Caco-2 (cell line): ENCODE data around the gene MSMB. TPM values are rescaled to one million over a fixed set of nuclear protein-coding genes. Genes with fewer than 3 reads are reported as not detected.

Experiments
- BruUV-seq: library from RNA; stranded (reverse); fragments of 400-500 nt; replicated peaks from 2 replicates; lab custom pipeline; 2021; lab: Mats Ljungman, UMichigan
- CTCF ChIA-PET: fragments of 300-600 bp; sonication (Branson Sonifier 250); formaldehyde crosslinking; loops from one replicate; lab custom pipeline; 2022; ENCODE audit warnings: antibody characterized with exemption; lab: Charles Lee
- POLR2A ChIA-PET: fragments of 300-600 bp; sonication (Branson Sonifier 250); formaldehyde crosslinking; loops from one replicate; lab custom pipeline; 2022; ENCODE audit warnings: antibody characterized with exemption; lab: Charles Lee
- DNase-seq, 2 experiments: peaks; one replicate each; pipeline versions ENCODE4 v3.0.0 to v3.0.0-alpha.2; 2020 to 2022
- H3K27me3 ChIP-seq: replicated peaks from 2 replicates; pipeline ENCODE4 v1.6.0; 2011; ENCODE audit warnings: low read length; ENCODE audit not compliant: control insufficient read depth, insufficient read depth
- H3K36me3 ChIP-seq: 2 replicates; pipeline ENCODE4 v1.5.1; 2011; ENCODE audit warnings: low read length; ENCODE audit not compliant: control insufficient read depth, insufficient read depth
- H3K4me1 ChIP-seq: fragments of 250-450 bp; sonication (Bioruptor Pico); 2 replicates; pipeline ENCODE4 v1.5.1; 2020; ENCODE audit warnings: mild to moderate bottlenecking
- H3K4me3 ChIP-seq: 2 replicates; pipeline ENCODE4 v1.5.1; 2011; ENCODE audit warnings: low read depth, mild to moderate bottlenecking, control low read depth, low read length
- H3K9me3 ChIP-seq: fragments of 250-450 bp; sonication (Bioruptor Pico); 2 replicates; pipeline ENCODE4 v1.5.1; 2020; ENCODE audit warnings: mild to moderate bottlenecking, moderate library complexity
- H3K27ac Mint-ChIP-seq: one replicate; pipeline ENCODE4 v1.8.0; 2022; ENCODE audit warnings: mixed read lengths; ENCODE audit not compliant: unreplicated experiment
- H3K27me3 Mint-ChIP-seq: one replicate; pipeline ENCODE4 v1.8.0; 2022; ENCODE audit warnings: mixed read lengths; ENCODE audit not compliant: insufficient read depth, unreplicated experiment
- H3K36me3 Mint-ChIP-seq: one replicate; pipeline ENCODE4 v1.8.0; 2022; ENCODE audit warnings: mild to moderate bottlenecking, mixed read lengths; ENCODE audit not compliant: insufficient read depth, unreplicated experiment
- H3K4me1 Mint-ChIP-seq: one replicate; pipeline ENCODE4 v1.8.0; 2022; ENCODE audit warnings: low read depth, mixed read lengths; ENCODE audit not compliant: unreplicated experiment
- H3K4me3 Mint-ChIP-seq: one replicate; pipeline ENCODE4 v1.8.0; 2022; ENCODE audit warnings: mild to moderate bottlenecking, moderate library complexity, mixed read lengths; ENCODE audit not compliant: unreplicated experiment
- H3K9me3 Mint-ChIP-seq: one replicate; pipeline ENCODE4 v1.8.0; 2022; ENCODE audit warnings: mixed read lengths; ENCODE audit not compliant: unreplicated experiment
- CTCF ChIP-seq, 2 experiments: fragments of 200-600 bp in 1 of 2; IDR thresholded peaks; 1 replicate in 1 of 2; 2 replicates in 1 of 2; pipeline versions ENCODE4 v1.5.1 to v1.8.0; 2011 to 2022; ENCODE audit warnings: antibody characterized with exemption in 1 of 2, control low read depth in 1 of 2, inconsistent platforms in 1 of 2, low read depth in 1 of 2, low read length in 1 of 2, mild to moderate bottlenecking in 1 of 2, moderate library complexity in 1 of 2; ENCODE audit not compliant: insufficient read depth in 1 of 2, severe bottlenecking in 1 of 2, unreplicated experiment in 1 of 2
- intact Hi-C: fragments of 100-400 bp; cut with micrococcal nuclease; formaldehyde crosslinking; loops from one replicate; pipeline ENCODE4 v1.10.0; 2022; ENCODE audit not compliant: unreplicated experiment
- total RNA-seq: library from RNA; stranded (reverse); gene quantifications from 2 replicates; pipeline ENCODE4 v1.2.3, GENCODE V29; 2022

Gene MSMB
- total RNA-seq, 1 experiment from 2014 or later, result 0.84 TPM

- Histone ChIP-seq H3K9me3 (no peaks in the 10 kb centered on the region), H3K36me3 (0 out of 2 replicates have a peak, but pooled peaks cover 1% of the 10 kb centered on the region), H3K27me3 (no peaks in the 10 kb centered on the region), H3K4me3 (no peak overlapping the region), H3K4me1 (peaks cover 44% of the 10 kb centered on the region)
- H3K4me3 Mint-ChIP-seq, result no peak overlapping the region
- CTCF ChIA-PET, result interaction anchor here (1.2 kb wide), 1 partner anchor 8 kb away, joined by 3 read pairs; no protein-coding TSS in a partner anchor
- no peaks in the 10 kb centered on the region for H3K9me3 Mint-ChIP-seq
- peaks cover 36% of the 10 kb centered on the region for H3K4me1 Mint-ChIP-seq
- POLR2A ChIA-PET, result no interaction called here
- no peak for DNase-seq
- intact Hi-C loops, result loop anchor here (2.0 kb wide), 1 partner anchor 48 kb away; the partner anchor contains the start of gene TIMM23
- TF ChIP-seq CTCF (IDR thresholded peaks at IDR 0.05; ENCODE audit: insufficient read depth in 1 of 2, low read depth in 1 of 2, low read length in 1 of 2, severe bottlenecking in 1 of 2, unreplicated experiment in 1 of 2), result no peak
- no peaks in the 10 kb centered on the region for H3K27me3 Mint-ChIP-seq
- H3K27ac Mint-ChIP-seq, result no peak overlapping the region
- H3K36me3 Mint-ChIP-seq, result peaks cover 44% of the 10 kb centered on the region
- BruUV-seq, result no TSS peak
Observed at GRCh38 chr10:46020344-46020657, 25.8 kb downstream of the MSMB start.

GRCh38 chr10:46019569-46020343, 26.3 kb downstream of the MSMB start:
- peaks cover 50% of the 10 kb centered on the region for H3K36me3 Mint-ChIP-seq
- no peak overlapping the region for H3K4me3 ChIP-seq
- H3K4me3 Mint-ChIP-seq, result no peak overlapping the region
- intact Hi-C loops, result loop anchor here (2.0 kb wide), 1 partner anchor 47 kb away; the partner anchor contains the start of gene TIMM23
- H3K36me3 ChIP-seq, result 0 out of 2 replicates have a peak, but pooled peaks cover 1% of the 10 kb centered on the region
- H3K4me1 Mint-ChIP-seq, result peaks cover 37% of the 10 kb centered on the region
- no peaks in the 10 kb centered on the region for H3K27me3 Mint-ChIP-seq
- CTCF ChIA-PET, result interaction anchor here (1.2 kb wide), 1 partner anchor 9 kb away, joined by 3 read pairs; no protein-coding TSS in a partner anchor
- no peaks in the 10 kb centered on the region for H3K9me3 ChIP-seq
- no peak for TF ChIP-seq CTCF (IDR thresholded peaks at IDR 0.05; ENCODE audit: insufficient read depth in 1 of 2, low read depth in 1 of 2, low read length in 1 of 2, severe bottlenecking in 1 of 2, unreplicated experiment in 1 of 2)
- no TSS peak for BruUV-seq
- POLR2A ChIA-PET, result no interaction called here
- no peak for DNase-seq
- no peaks in the 10 kb centered on the region for H3K9me3 Mint-ChIP-seq
- H3K4me1 ChIP-seq, result peaks cover 47% of the 10 kb centered on the region
- H3K27me3 ChIP-seq, result no peaks in the 10 kb centered on the region
- H3K27ac Mint-ChIP-seq, result no peak overlapping the region

GRCh38 chr10:46019177-46019528, 26.9 kb downstream of the MSMB start:
- Histone ChIP-seq H3K4me1 (peaks cover 48% of the 10 kb centered on the region), H3K4me3 (no peak overlapping the region), H3K27me3 (no peaks in the 10 kb centered on the region), H3K36me3 (0 out of 2 replicates have a peak, but pooled peaks cover 1% of the 10 kb centered on the region), H3K9me3 (no peaks in the 10 kb centered on the region)
- DNase-seq, result no peak
- BruUV-seq, result no TSS peak
- intact Hi-C loops, result no loop called here
- no peaks in the 10 kb centered on the region for H3K9me3 Mint-ChIP-seq
- H3K36me3 Mint-ChIP-seq, result peaks cover 56% of the 10 kb centered on the region
- no peaks in the 10 kb centered on the region for H3K27me3 Mint-ChIP-seq
- no peak for TF ChIP-seq CTCF (IDR thresholded peaks at IDR 0.05; ENCODE audit: insufficient read depth in 1 of 2, low read depth in 1 of 2, low read length in 1 of 2, severe bottlenecking in 1 of 2, unreplicated experiment in 1 of 2)
- H3K27ac Mint-ChIP-seq, result no peak overlapping the region
- ChIA-PET CTCF (interaction anchor here (1.2 kb wide), 1 partner anchor 10 kb away, joined by 3 read pairs; no protein-coding TSS in a partner anchor), POLR2A (no interaction called here)
- H3K4me3 Mint-ChIP-seq, result no peak overlapping the region
- H3K4me1 Mint-ChIP-seq, result peaks cover 35% of the 10 kb centered on the region
